K562 (cell line): Measurements from ENCODE around the gene TACC3. TPM values are rescaled to one million over a fixed set of nuclear protein-coding genes. Genes with fewer than 3 reads are reported as not detected.
A peak's percentile ranks its signal among the peaks of the same experiment; 100 is the strongest.

Experiments used
- ATAC-seq: fragments of 200-7000 bp; cut with Tn5 transposase; 3 replicates; pipeline ENCODE4 v1.9.1; 2020; ENCODE audit warnings: moderate library complexity
- BruUV-seq: library from RNA; stranded (reverse); fragments of 400-500 nt; replicated peaks from 2 replicates; lab custom pipeline; 2021; lab: Mats Ljungman, UMichigan
- CTCF ChIA-PET: fragments of 300-600 bp; formaldehyde crosslinking; extraction: SDS; loops from one replicate; lab custom pipeline; 2021; ENCODE audit warnings: low intra/inter-chr PET ratio; lab: Yijun Ruan, JAX
- POLR2A ChIA-PET: fragments of 300-600, 350-650 bp; sonication (Branson Sonifier 250); formaldehyde crosslinking; extraction: SDS; loops from one replicate; lab custom pipeline; 2021; ENCODE audit warnings: antibody characterized with exemption, inconsistent platforms; lab: Yijun Ruan, JAX
- DNase-seq, 4 experiments: peaks; one replicate each; pipeline versions ENCODE4 v3.0.0 to v3.0.0-alpha.2; 2011 to 2018; ENCODE audit warnings: low spot score in 3 of 4, mixed read lengths in 3 of 4; ENCODE audit errors: extremely low read depth in 1 of 4
- FAIRE-seq: peaks from 2 replicates; lab custom pipeline; 2011; peaks lifted over from hg19 to GRCh38; lab: Jason Lieb, UNC
- H2AFZ ChIP-seq: 2 replicates; pipeline ENCODE4 v1.6.0; 2011; ENCODE audit warnings: low read depth, low read length, control low read depth, inconsistent platforms
- H3K27ac ChIP-seq: fragments of 200-600 bp; 3 replicates; pipeline ENCODE4 v1.8.0; 2011; ENCODE audit warnings: low read depth, mild to moderate bottlenecking, control low read depth, inconsistent platforms, low read length, moderate library complexity, mixed read lengths; ENCODE audit errors: extremely low read depth
- H3K27me3 ChIP-seq, 2 experiments: fragments of 300-600 bp in 1 of 2; 2 replicates in 1 of 2; 3 replicates in 1 of 2; pipeline versions ENCODE4 v1.6.0 to v1.8.0; 2011; ENCODE audit warnings: inconsistent platforms in 2 of 2, low read length in 2 of 2, mild to moderate bottlenecking in 1 of 2, mixed read lengths in 1 of 2, moderate library complexity in 1 of 2; ENCODE audit not compliant: control insufficient read depth in 2 of 2, insufficient read depth in 2 of 2
- H3K36me3 ChIP-seq: fragments of 300-600 bp; 3 replicates; pipeline ENCODE4 v1.8.0; 2011; ENCODE audit warnings: mild to moderate bottlenecking, low read length, inconsistent platforms; ENCODE audit not compliant: control insufficient read depth, insufficient read depth
- H3K4me1 ChIP-seq, 2 experiments: fragments of 200-600 bp in 1 of 2; replicated peaks in 1 of 2; 2 replicates in 1 of 2; 3 replicates in 1 of 2; pipeline versions ENCODE4 v1.5.1 to v1.8.0; 2011; ENCODE audit warnings: inconsistent platforms in 2 of 2, low read length in 2 of 2, mild to moderate bottlenecking in 1 of 2, mixed read lengths in 1 of 2, moderate library complexity in 1 of 2; ENCODE audit not compliant: control insufficient read depth in 2 of 2, insufficient read depth in 2 of 2
- H3K4me2 ChIP-seq: 2 replicates; pipeline ENCODE4 v1.6.1; 2011; ENCODE audit warnings: low read length, control low read depth, inconsistent platforms, mixed read lengths; ENCODE audit not compliant: insufficient read depth
- H3K4me3 ChIP-seq: fragments of 200-600 bp; sonication (generic), shearing (Covaris generic); 2 replicates; pipeline ENCODE4 v1.5.1; 2016; ENCODE audit warnings: control low read depth, inconsistent platforms
- H3K79me2 ChIP-seq: fragments of 200-600 bp; 3 replicates; pipeline ENCODE4 v1.8.0; 2011; ENCODE audit warnings: low read length, inconsistent platforms; ENCODE audit not compliant: control insufficient read depth, insufficient read depth
- H3K9ac ChIP-seq, 2 experiments: 2 replicates each; pipeline versions ENCODE4 v1.6.0 to v1.6.1; 2011; ENCODE audit warnings: low read depth in 2 of 2, low read length in 2 of 2, control low read depth in 1 of 2, inconsistent platforms in 1 of 2, mild to moderate bottlenecking in 1 of 2, mixed read lengths in 1 of 2; ENCODE audit not compliant: insufficient read depth in 1 of 2
- H3K9me1 ChIP-seq: one replicate; pipeline ENCODE4 v1.6.0; 2011; ENCODE audit warnings: inconsistent platforms, mild to moderate bottlenecking, low read length, moderate library complexity; ENCODE audit not compliant: control insufficient read depth, insufficient read depth
- H3K9me3 ChIP-seq: replicated peaks from 2 replicates; pipeline ENCODE4 v1.5.1; 2011; ENCODE audit warnings: low read depth, low read length, inconsistent platforms; ENCODE audit not compliant: control insufficient read depth, insufficient read depth
- H4K20me1 ChIP-seq: replicated peaks from 2 replicates; pipeline ENCODE4 v1.6.1; 2011; ENCODE audit warnings: low read length, inconsistent platforms, mixed read lengths; ENCODE audit not compliant: control insufficient read depth, insufficient read depth
- NRF1 ChIP-seq, 2 experiments: fragments of 450-650 bp; IDR thresholded peaks in 1 of 2; conservative IDR thresholded peaks in 1 of 2; 2 replicates each; pipeline ENCODE4 v1.6.1; 2014; ENCODE audit warnings: mild to moderate bottlenecking in 2 of 2
- RBFOX2 ChIP-seq: fragments of 200-400 bp; formaldehyde crosslinking; IDR thresholded peaks from 2 replicates; pipeline ENCODE4 v1.6.1; 2017; ENCODE audit warnings: low read depth, mild to moderate bottlenecking, low read length, moderate library complexity
- WGBS: fragments of 100-300 bp; shearing (Covaris generic); methylation state at CpG from one replicate; pipeline ENCODE4 v1.1.6; 2016; ENCODE audit warnings: low coverage, mixed read lengths; ENCODE audit not compliant: insufficient coverage; ENCODE audit errors: missing lambda C conversion rate; 5-methylcytosine and 5-hydroxymethylcytosine counted together
- in situ Hi-C: fragments of 300-500 bp; cut with MboI; formaldehyde crosslinking; loops from 4 replicates; pipeline ENCODE4 v1.15.0; 2018; ENCODE audit warnings: inconsistent platforms, mixed read lengths
- intact Hi-C: fragments of 100-400 bp; cut with micrococcal nuclease; formaldehyde crosslinking; loops from 2 replicates; pipeline ENCODE4 v1.14.2; 2022
- polyA plus RNA-seq, 8 experiments: library from polyadenylated mRNA; depleted of rRNA in 4 of 8; stranded (reverse) in 5 of 8; unstranded in 3 of 8; fragments of >200 nt; fragmentation: Nextera tagmentation in 2 of 8; fragmentation: Illumina TruSeq in 1 of 8; extraction: Ambion mirVana in 2 of 8; extraction: Trizol in 1 of 8; gene quantifications; 2 replicates each; pipeline versions ENCODE4 v1.2.1 to v1.2.3, GENCODE V29; 2011 to 2014; ENCODE audit warnings: inconsistent platforms in 1 of 8, missing spikeins in 1 of 8
- total RNA-seq, 7 experiments: library from RNA; depleted of rRNA in 6 of 7; stranded (reverse); fragments of >200 nt in 6 of 7; fragmentation: Illumina TruSeq in 2 of 7; extraction: Trizol in 2 of 7; gene quantifications; 2 replicates each; pipeline versions ENCODE4 v1.2.1 to v1.2.3, GENCODE V29; 2011 to 2021; ENCODE audit warnings: low replicate concordance in 1 of 7
- TF ChIP-seq, protein P1 (sequence below): sonication (generic); formaldehyde crosslinking; IDR thresholded peaks from 2 replicates; pipeline ENCODE4 v1.8.0; 2022; ENCODE audit warnings: mild to moderate bottlenecking, missing genetic modification reagents
- TF ChIP-seq, protein P2 (sequence below): sonication (generic); formaldehyde crosslinking; IDR thresholded peaks from 2 replicates; pipeline ENCODE4 v1.8.0; 2022; ENCODE audit warnings: missing genetic modification reagents, mild to moderate bottlenecking, moderate library complexity, borderline replicate concordance

The TACC3 gene
- total and polyA plus RNA-seq, 9 of the 15 experiments (the other 6 are each of a cell fraction or from before 2014, with no cell fraction given): 1.9 to 122 (median 55.6) TPM

DNA sequence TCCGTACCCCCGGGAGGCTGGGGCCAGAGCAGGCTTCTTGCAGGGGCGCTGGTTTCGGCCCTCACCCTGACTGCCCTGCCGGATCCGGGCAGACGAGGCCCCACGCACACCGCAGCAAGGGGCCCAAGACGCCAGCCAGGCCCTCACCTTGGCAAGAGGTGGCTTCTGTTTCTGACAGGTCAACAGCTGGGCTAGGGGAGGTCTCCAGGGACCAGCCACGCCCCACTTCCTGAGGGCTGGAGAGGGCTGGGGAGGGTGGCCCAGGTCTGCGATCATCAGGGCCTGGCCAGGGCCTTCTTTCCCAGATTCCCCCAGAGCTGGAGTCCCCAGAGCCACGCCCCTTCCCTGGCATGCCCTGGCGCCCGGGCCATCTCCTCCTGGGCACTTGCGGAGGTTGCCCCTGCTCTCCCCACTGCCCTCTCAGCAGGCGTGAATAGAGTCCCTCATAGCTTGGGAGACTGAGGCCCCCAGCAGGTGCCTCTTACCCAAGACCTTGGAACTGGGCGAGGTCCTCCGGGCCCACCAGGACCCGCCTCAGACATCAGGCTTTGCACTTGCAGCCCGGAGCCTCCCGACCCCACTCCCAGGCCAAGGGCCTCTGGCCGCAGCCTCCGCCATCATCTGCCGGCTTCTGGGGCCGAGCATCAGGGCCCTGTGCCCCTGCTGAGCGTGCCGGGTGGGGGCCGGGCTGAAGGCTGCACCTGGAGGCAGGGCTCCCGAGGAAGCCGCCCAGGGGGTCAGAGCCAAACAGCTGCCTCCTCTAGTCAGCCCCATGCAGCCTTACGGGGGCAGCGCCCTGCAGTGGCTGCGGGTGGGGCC is 65.4 kb downstream of the TACC3 start:
- peak overlapping the region in 1 of 2 experiments; percentile 90; a peak in 2 of 4 replicates for H3K9ac ChIP-seq
- peaks cover 41 to 76% of the 10 kb centered on the region in 2 experiments for H3K4me1 ChIP-seq
- ATAC-seq (no peak), FAIRE-seq (no peak), DNase-seq (peak in 1 of 4 experiments; percentile 34)
- H3K79me2 ChIP-seq: no peaks in the 10 kb centered on the region
- no peak overlapping the region for H2AFZ ChIP-seq
- TF ChIP-seq, protein P1, sequence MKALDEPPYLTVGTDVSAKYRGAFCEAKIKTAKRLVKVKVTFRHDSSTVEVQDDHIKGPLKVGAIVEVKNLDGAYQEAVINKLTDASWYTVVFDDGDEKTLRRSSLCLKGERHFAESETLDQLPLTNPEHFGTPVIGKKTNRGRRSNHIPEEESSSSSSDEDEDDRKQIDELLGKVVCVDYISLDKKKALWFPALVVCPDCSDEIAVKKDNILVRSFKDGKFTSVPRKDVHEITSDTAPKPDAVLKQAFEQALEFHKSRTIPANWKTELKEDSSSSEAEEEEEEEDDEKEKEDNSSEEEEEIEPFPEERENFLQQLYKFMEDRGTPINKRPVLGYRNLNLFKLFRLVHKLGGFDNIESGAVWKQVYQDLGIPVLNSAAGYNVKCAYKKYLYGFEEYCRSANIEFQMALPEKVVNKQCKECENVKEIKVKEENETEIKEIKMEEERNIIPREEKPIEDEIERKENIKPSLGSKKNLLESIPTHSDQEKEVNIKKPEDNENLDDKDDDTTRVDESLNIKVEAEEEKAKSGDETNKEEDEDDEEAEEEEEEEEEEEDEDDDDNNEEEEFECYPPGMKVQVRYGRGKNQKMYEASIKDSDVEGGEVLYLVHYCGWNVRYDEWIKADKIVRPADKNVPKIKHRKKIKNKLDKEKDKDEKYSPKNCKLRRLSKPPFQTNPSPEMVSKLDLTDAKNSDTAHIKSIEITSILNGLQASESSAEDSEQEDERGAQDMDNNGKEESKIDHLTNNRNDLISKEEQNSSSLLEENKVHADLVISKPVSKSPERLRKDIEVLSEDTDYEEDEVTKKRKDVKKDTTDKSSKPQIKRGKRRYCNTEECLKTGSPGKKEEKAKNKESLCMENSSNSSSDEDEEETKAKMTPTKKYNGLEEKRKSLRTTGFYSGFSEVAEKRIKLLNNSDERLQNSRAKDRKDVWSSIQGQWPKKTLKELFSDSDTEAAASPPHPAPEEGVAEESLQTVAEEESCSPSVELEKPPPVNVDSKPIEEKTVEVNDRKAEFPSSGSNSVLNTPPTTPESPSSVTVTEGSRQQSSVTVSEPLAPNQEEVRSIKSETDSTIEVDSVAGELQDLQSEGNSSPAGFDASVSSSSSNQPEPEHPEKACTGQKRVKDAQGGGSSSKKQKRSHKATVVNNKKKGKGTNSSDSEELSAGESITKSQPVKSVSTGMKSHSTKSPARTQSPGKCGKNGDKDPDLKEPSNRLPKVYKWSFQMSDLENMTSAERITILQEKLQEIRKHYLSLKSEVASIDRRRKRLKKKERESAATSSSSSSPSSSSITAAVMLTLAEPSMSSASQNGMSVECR (CRISPR knock-in tag): peak; percentile 13; the same call in 1 of the 2 replicates
- TF ChIP-seq, protein P2, sequence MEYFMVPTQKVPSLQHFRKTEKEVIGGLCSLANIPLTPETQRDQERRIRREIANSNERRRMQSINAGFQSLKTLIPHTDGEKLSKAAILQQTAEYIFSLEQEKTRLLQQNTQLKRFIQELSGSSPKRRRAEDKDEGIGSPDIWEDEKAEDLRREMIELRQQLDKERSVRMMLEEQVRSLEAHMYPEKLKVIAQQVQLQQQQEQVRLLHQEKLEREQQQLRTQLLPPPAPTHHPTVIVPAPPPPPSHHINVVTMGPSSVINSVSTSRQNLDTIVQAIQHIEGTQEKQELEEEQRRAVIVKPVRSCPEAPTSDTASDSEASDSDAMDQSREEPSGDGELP (CRISPR knock-in tag): peak; percentile 67; the same call in 1 of the 2 replicates
- TF ChIP-seq RBFOX2: peak; percentile 20; the same call in 1 of the 2 replicates
- TF ChIP-seq NRF1 (conservative IDR thresholded peaks at IDR 0.05 in 1 of 2, IDR thresholded peaks at IDR 0.05 in 1 of 2): no peak
- H3K36me3 ChIP-seq: no peaks in the 10 kb centered on the region
- in situ Hi-C loops (no loop called here), intact Hi-C loops (no loop called here)
- H4K20me1 ChIP-seq: no peaks in the 10 kb centered on the region
- H3K4me3 ChIP-seq: no peak overlapping the region
- H3K4me2 ChIP-seq: no peak overlapping the region
- H3K9me3 ChIP-seq: no peaks in the 10 kb centered on the region
- no peaks in the 10 kb centered on the region for H3K27me3 ChIP-seq
- no peaks in the 10 kb centered on the region for H3K9me1 ChIP-seq
- CTCF ChIA-PET: no interaction called here
- POLR2A ChIA-PET: no interaction called here
- no TSS peak for BruUV-seq
- H3K27ac ChIP-seq: no peak overlapping the region
- 82% methylated on average over 22 of the region's 34 CpGs for WGBS
